Natural killer cell (primary cell): Measurements from ENCODE around the gene LCN6. TPM values are rescaled to one million over a fixed set of nuclear protein-coding genes. Genes with fewer than 3 reads are reported as not detected.
A peak's percentile ranks its signal among the peaks of the same experiment; 100 is the strongest.
"Not testable (repeated sequence)": the region's sequence is repeated elsewhere in the genome, so short reads cannot be mapped to it uniquely, and the experiment has no call there.

ENCODE experiments used
- ATAC-seq, 3 donors: fragments of 150-1000 bp in 2 of 3; fragments of 200-7000 bp in 1 of 3; cut with Tn5 transposase; 1 replicate in 1 of 3; 2 replicates in 2 of 3; pipeline ENCODE4 v1.10.0; 2021; ENCODE audit warnings: mild to moderate bottlenecking in 2 of 3, moderate library complexity in 2 of 3
- DNase-seq, 2 donors: peaks; one replicate each; pipeline versions ENCODE4 v3.0.0 to v3.0.0-alpha.2; 2013 to 2021; ENCODE audit warnings: mixed read lengths in 1 of 2
- H3K27ac ChIP-seq: one replicate; pipeline ENCODE4 v1.5.1; 2013; ENCODE audit warnings: mild to moderate bottlenecking, low read length
- H3K27me3 ChIP-seq: one replicate; pipeline ENCODE4 v1.6.1; 2013; ENCODE audit warnings: low read length; ENCODE audit not compliant: control insufficient read depth, insufficient read depth
- H3K36me3 ChIP-seq: one replicate; pipeline ENCODE4 v1.6.1; 2013; ENCODE audit warnings: low read length; ENCODE audit not compliant: control insufficient read depth, insufficient read depth
- H3K4me1 ChIP-seq: one replicate; pipeline ENCODE4 v1.6.1; 2013; ENCODE audit warnings: low read length; ENCODE audit not compliant: control insufficient read depth, insufficient read depth
- H3K4me3 ChIP-seq: one replicate; pipeline ENCODE4 v1.5.1; 2013; ENCODE audit warnings: low read length
- H3K9me3 ChIP-seq: one replicate; pipeline ENCODE4 v1.6.1; 2013; ENCODE audit warnings: low read length; ENCODE audit not compliant: control insufficient read depth, insufficient read depth
- H3K27ac Mint-ChIP-seq, 2 donors: one replicate each; pipeline ENCODE4 v1.8.0; 2022; ENCODE audit warnings: mild to moderate bottlenecking in 2 of 2, mixed read lengths in 2 of 2, moderate library complexity in 1 of 2
- H3K27me3 Mint-ChIP-seq, 2 donors: one replicate each; pipeline ENCODE4 v1.8.0; 2022; ENCODE audit warnings: low read depth in 2 of 2, mixed read lengths in 2 of 2
- H3K36me3 Mint-ChIP-seq: one replicate; pipeline ENCODE4 v1.8.0; 2022; ENCODE audit warnings: mixed read lengths
- H3K4me1 Mint-ChIP-seq, 2 donors: one replicate each; pipeline ENCODE4 v1.8.0; 2022; ENCODE audit warnings: mixed read lengths in 2 of 2
- H3K4me3 Mint-ChIP-seq: one replicate; pipeline ENCODE4 v1.8.0; 2022; ENCODE audit warnings: mild to moderate bottlenecking, moderate library complexity, mixed read lengths
- H3K9me3 Mint-ChIP-seq, 2 donors: one replicate each; pipeline ENCODE4 v1.8.0; 2022; ENCODE audit warnings: mixed read lengths in 2 of 2
- WGBS: methylation state at CpG from one replicate; pipeline ENCODE4 v1.1.7; 2013; ENCODE audit warnings: missing lambda C conversion rate; ENCODE audit not compliant: insufficient coverage; 5-methylcytosine and 5-hydroxymethylcytosine counted together
- intact Hi-C: fragments of 100-400 bp; cut with micrococcal nuclease; formaldehyde crosslinking; loops from one replicate; pipeline ENCODE4 v1.14.2; 2022
- total RNA-seq, 4 donors: library from RNA; stranded (reverse); fragments of 120-200 nt in 1 of 4; gene quantifications; one replicate each; pipeline versions ENCODE4 v1.2.3 to v1.2.4, GENCODE V29; 2013 to 2022
- TF ChIP-seq, protein P1 (sequence below): fragments of 200-600 bp; IDR thresholded peaks from one replicate; pipeline ENCODE4 v1.8.0; 2022; ENCODE audit warnings: antibody characterized with exemption

LCN6 gene
- total RNA-seq, 3 donors from 2014 or later (not counting 1 experiment from before 2014, with no cell fraction given): not detected

DNA sequence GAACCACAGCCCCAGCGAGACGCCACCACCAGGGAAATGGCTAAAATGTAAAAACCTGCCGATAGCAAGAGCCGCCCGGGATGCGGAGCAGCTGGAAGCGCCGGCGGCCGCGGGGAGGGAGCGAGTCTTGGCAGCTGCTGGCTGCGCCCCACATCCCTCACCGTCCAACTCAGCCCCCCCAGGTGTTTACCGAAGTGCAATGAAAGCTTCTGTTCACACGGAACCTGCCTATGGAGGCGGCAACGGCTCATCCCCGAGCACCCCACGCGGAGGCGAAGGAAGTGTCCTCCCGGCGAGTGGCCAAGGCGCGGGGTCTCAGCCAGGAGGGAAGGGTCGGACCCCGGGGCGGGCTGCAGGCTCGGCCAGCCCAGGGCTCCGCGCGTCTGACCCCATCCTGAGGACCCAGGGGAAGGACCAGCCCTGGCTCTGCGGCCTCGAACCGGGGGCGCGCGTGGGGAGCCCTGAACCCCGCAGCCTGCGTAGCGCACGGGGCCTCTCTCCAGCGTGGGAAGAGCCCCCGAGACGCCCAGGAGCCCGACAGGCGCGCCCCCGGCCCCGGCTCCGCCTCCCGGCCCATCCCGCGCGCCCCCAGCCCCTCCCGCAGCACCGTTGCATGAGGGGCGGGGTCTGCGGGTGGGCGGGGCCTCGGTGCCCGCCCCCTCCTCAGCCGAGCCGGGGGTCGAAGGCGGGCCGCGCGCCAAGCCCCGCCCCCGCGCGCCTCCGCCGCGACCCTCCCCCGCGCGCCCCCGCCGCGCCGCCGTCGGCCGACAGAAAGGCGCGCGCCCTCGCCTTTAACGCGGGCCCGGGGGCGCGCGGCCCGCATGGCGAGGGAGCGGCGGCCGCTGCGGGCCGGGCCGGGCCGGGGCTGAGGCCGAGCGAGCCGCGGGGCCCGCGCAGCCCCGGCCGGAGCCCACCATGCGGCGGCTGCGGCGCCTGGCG, 36.3 kb downstream of the LCN6 start, which contains the start of gene DIPK1B:
Gene DIPK1B, plus strand, starts transcription at position 822 of the 939 bp plus-strand sequence. Its CDS starts 94 bp downstream, at position 916.
- H3K4me3 ChIP-seq: no peak within 1 kb of the TSS
- 1% methylated on average over 119 of the region's 119 CpGs for WGBS
- no peaks in the 10 kb centered on the region for H3K36me3 ChIP-seq
- peaks cover 14% of the 10 kb centered on the region for H3K4me1 ChIP-seq
- H3K4me1 Mint-ChIP-seq: peaks cover 6 to 7% of the 10 kb centered on the region in 2 donors
- no peak within 1 kb of the TSS for H3K27ac ChIP-seq
- H3K9me3 ChIP-seq: no peaks in the 10 kb centered on the region
- ATAC-seq (peak; percentile 47 to 59 (median 53)), DNase-seq (peak in 1 of 2 donors; percentile 38)
- intact Hi-C loops: no loop called here
- H3K9me3 Mint-ChIP-seq: no peaks in the 10 kb centered on the region
- H3K27ac Mint-ChIP-seq: no peak within 1 kb of the TSS
- peaks cover 24 to 36% of the 10 kb centered on the region in 2 donors for H3K27me3 Mint-ChIP-seq
- peak within 1 kb of the TSS; percentile 83 for H3K4me3 Mint-ChIP-seq
- TF ChIP-seq, protein P1, sequence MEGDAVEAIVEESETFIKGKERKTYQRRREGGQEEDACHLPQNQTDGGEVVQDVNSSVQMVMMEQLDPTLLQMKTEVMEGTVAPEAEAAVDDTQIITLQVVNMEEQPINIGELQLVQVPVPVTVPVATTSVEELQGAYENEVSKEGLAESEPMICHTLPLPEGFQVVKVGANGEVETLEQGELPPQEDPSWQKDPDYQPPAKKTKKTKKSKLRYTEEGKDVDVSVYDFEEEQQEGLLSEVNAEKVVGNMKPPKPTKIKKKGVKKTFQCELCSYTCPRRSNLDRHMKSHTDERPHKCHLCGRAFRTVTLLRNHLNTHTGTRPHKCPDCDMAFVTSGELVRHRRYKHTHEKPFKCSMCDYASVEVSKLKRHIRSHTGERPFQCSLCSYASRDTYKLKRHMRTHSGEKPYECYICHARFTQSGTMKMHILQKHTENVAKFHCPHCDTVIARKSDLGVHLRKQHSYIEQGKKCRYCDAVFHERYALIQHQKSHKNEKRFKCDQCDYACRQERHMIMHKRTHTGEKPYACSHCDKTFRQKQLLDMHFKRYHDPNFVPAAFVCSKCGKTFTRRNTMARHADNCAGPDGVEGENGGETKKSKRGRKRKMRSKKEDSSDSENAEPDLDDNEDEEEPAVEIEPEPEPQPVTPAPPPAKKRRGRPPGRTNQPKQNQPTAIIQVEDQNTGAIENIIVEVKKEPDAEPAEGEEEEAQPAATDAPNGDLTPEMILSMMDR: no peak
- peaks cover 14% of the 10 kb centered on the region for H3K27me3 ChIP-seq
- no peaks in the 10 kb centered on the region for H3K36me3 Mint-ChIP-seq

DNA sequence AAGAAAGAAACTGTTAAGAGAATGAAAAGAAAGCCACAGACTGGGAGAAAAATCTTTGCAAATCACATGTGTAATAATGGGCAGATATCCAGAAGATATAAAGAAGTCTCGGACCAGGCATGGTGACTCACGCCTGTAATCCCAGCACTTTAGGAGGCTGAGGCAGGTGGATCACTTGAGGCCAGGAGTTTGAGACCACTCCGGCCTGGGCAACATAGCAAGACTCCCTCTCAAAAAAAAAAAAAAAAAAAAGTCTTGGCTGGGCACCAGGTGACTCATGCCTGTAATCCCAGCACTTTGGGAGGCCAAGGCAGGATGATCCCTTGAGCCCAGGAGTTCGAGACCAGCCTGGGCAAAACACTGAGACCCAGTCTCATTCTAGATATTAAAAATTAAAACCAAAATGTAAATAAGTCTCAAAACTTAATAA, 37.1 kb downstream of the LCN6 start:
- DNase-seq, H3K27ac ChIP-seq, intact Hi-C loops, H3K36me3 ChIP-seq, H3K36me3 Mint-ChIP-seq, ATAC-seq, H3K9me3 Mint-ChIP-seq, H3K4me1 Mint-ChIP-seq, H3K4me3 ChIP-seq, H3K9me3 ChIP-seq, H3K27ac Mint-ChIP-seq: not testable (repeated sequence)
- Histone ChIP-seq H3K4me1 (peaks cover 14% of the 10 kb centered on the region), H3K27me3 (peaks cover 14% of the 10 kb centered on the region)
- Mint-ChIP-seq H3K4me3 (peak overlapping the region; percentile 83), H3K27me3 (peaks cover 24 to 36% of the 10 kb centered on the region in 2 donors)
- 84% methylated on average over 4 of the region's 4 CpGs for WGBS

DNA sequence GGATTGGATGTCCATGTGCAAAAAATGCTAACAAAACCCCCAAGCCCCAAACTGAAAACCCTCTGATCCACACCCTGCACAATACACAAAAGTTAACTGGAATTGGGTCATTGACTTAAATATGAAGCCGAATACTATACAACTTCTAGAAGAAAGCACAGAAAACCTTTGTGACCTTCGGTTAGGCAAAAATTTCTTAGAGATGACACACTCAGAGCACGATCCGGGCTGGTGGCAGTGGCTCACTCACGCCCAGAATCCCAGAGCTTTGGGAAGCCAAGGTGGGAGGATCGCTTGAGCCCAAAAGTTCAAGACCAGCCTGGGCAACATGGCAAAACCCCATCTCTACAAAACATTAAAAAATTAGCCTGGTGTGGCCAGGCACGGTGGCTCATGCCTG, 37.8 kb downstream of the LCN6 start:
- TF ChIP-seq, protein P1: no peak
- Mint-ChIP-seq H3K4me1 (peaks cover 6 to 7% of the 10 kb centered on the region in 2 donors), H3K9me3 (no peaks in the 10 kb centered on the region), H3K27me3 (peaks cover 19 to 34% of the 10 kb centered on the region in 2 donors), H3K27ac (no peak overlapping the region), H3K36me3 (no peaks in the 10 kb centered on the region), H3K4me3 (no peak overlapping the region)
- peaks cover 14% of the 10 kb centered on the region for H3K4me1 ChIP-seq
- no peak overlapping the region for H3K4me3 ChIP-seq
- H3K9me3 ChIP-seq: no peaks in the 10 kb centered on the region
- no peak for DNase-seq
- 94% methylated on average over 7 of the region's 7 CpGs for WGBS
- intact Hi-C loops: no loop called here
- H3K36me3 ChIP-seq: no peaks in the 10 kb centered on the region
- ATAC-seq: no peak
- H3K27me3 ChIP-seq: peaks cover 14% of the 10 kb centered on the region
- H3K27ac ChIP-seq: no peak overlapping the region

DNA sequence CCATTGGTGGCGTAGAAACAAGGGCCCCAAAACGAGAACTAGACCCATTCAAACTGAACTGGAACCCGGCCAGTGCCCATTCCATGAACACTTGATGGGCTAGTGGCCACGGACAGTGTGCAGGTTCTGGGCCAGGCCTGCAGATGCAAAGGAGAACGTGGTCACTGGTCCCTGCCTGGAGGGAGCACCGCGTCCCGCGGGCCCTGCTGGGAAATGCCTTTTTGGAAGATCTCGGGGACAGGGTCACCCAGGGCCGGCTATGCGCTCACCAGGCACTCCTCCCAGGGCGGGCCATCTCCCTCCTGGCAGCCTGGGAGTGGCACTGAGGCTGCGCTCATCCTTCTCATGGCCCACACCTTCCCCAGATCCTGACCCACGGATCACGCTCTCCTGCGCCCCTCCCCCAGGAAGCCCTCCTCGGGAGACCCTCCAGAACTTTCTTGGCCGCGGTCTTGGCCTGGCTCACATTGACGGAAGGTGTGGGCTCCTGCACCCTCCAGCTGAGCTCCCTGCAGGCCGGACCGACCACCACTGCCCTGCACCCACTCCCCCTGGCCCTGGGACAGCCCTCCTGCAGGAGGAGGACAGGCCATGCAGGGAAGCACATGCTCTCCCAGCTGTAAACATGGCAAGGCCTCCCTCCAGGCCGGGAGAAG, 38.7 kb downstream of the LCN6 start:
- H3K4me1 Mint-ChIP-seq: peaks cover 6 to 7% of the 10 kb centered on the region in 2 donors
- 92% methylated on average over 24 of the region's 24 CpGs for WGBS
- Histone ChIP-seq H3K27me3 (peaks cover 11% of the 10 kb centered on the region), H3K9me3 (no peaks in the 10 kb centered on the region), H3K27ac (no peak overlapping the region), H3K4me3 (no peak overlapping the region), H3K36me3 (no peaks in the 10 kb centered on the region), H3K4me1 (peaks cover 14% of the 10 kb centered on the region)
- no peak overlapping the region for H3K27ac Mint-ChIP-seq
- no peak overlapping the region for H3K4me3 Mint-ChIP-seq
- no peak for ATAC-seq
- DNase-seq: no peak
- TF ChIP-seq, protein P1: no peak
- no peaks in the 10 kb centered on the region for H3K9me3 Mint-ChIP-seq
- peaks cover 23 to 34% of the 10 kb centered on the region in 2 donors for H3K27me3 Mint-ChIP-seq
- intact Hi-C loops: no loop called here
- no peaks in the 10 kb centered on the region for H3K36me3 Mint-ChIP-seq
